Activated B cell treated with CpG ODN at 0.5 μM for 24 hours (primary cell): Measurements from ENCODE around the gene DNTTIP2. TPM values are rescaled to one million over a fixed set of nuclear protein-coding genes. Genes with fewer than 3 reads are reported as not detected.
"Not testable (repeated sequence)": the region's sequence is repeated elsewhere in the genome, so short reads cannot be mapped to it uniquely, and the experiment has no call there.

Experiments
- ATAC-seq: fragments of 200-7000 bp; cut with Tn5 transposase; one replicate; pipeline ENCODE4 v1.10.0; 2021; ENCODE audit warnings: low read depth, mild to moderate bottlenecking, moderate library complexity
- CTCF ChIA-PET: fragments of 350-600 bp; sonication (Branson Sonifier 250); formaldehyde crosslinking; loops from one replicate; lab custom pipeline; 2021; ENCODE audit warnings: antibody characterized with exemption; lab: Charles Lee
- POLR2A ChIA-PET: fragments of 350-600 bp; sonication (Branson Sonifier 250); formaldehyde crosslinking; loops from one replicate; lab custom pipeline; 2021; ENCODE audit warnings: antibody characterized with exemption; lab: Charles Lee
- DNase-seq: peaks from one replicate; pipeline ENCODE4 v3.0.0; 2022
- H3K27ac Mint-ChIP-seq: one replicate; pipeline ENCODE4 v1.8.0; 2020; ENCODE audit warnings: mixed read lengths
- H3K27me3 Mint-ChIP-seq: one replicate; pipeline ENCODE4 v1.8.0; 2021; ENCODE audit warnings: mixed read lengths
- H3K36me3 Mint-ChIP-seq: one replicate; pipeline ENCODE4 v1.8.0; 2021; ENCODE audit warnings: low read depth, mixed read lengths
- H3K4me1 Mint-ChIP-seq: one replicate; pipeline ENCODE4 v1.8.0; 2021; ENCODE audit warnings: mixed read lengths
- H3K4me3 Mint-ChIP-seq: one replicate; pipeline ENCODE4 v1.8.0; 2020; ENCODE audit warnings: mild to moderate bottlenecking, mixed read lengths
- H3K9me3 Mint-ChIP-seq: one replicate; pipeline ENCODE4 v1.8.0; 2020; ENCODE audit warnings: mixed read lengths
- CTCF ChIP-seq: fragments of 200-600 bp; IDR thresholded peaks from one replicate; pipeline ENCODE4 v1.8.0; 2022; ENCODE audit warnings: antibody characterized with exemption, mild to moderate bottlenecking
- intact Hi-C: fragments of 100-400 bp; cut with micrococcal nuclease; formaldehyde crosslinking; loops from one replicate; pipeline ENCODE4 v1.15.1; 2024
- total RNA-seq: library from RNA; stranded (reverse); gene quantifications from 2 replicates; pipeline ENCODE4 v1.2.3, GENCODE V29; 2022

The DNTTIP2 gene
- 65.6 and 69.7 TPM in 2 replicates for total RNA-seq

- no peak for TF ChIP-seq CTCF
- H3K36me3 Mint-ChIP-seq = peaks cover 47% of the 10 kb centered on the region
- ChIA-PET POLR2A (interaction anchor here (0.6 to 3.0 kb wide), 15 partner anchors 9 to 799 kb away, joined by 3 to 25 read pairs (median 5); partner anchors contain the start of genes CCDC18, DR1, GCLM and TMED5), CTCF (interaction anchor here (0.7 to 1.5 kb wide), 3 partner anchors 31 to 36 kb away, joined by 3 to 8 read pairs (median 4); partner anchors contain the start of gene GCLM)
- intact Hi-C loops = loop anchor here (1.0 to 10.0 kb wide), 4 partner anchors 30 to 1044 kb away; partner anchors contain the start of genes GCLM and RPL5
- peak within 1 kb of the TSS; percentile 96 for H3K4me3 Mint-ChIP-seq
- peaks cover 48% of the 10 kb centered on the region for H3K4me1 Mint-ChIP-seq
- H3K27me3 Mint-ChIP-seq = no peaks in the 10 kb centered on the region
- ATAC-seq = peak; percentile 91
- H3K9me3 Mint-ChIP-seq = no peaks in the 10 kb centered on the region
- peak; percentile 77 for DNase-seq
- peak within 1 kb of the TSS; percentile 97 for H3K27ac Mint-ChIP-seq
These were observed at the start of gene DNTTIP2 for GRCh38 chr1:93878889-93879586. Gene DNTTIP2 (minus strand): TSS chr1:93879206. CDS start chr1:93879148, 58 bp downstream.

- no peak overlapping the region for H3K4me3 Mint-ChIP-seq
- CTCF ChIA-PET = no interaction called here
These were observed 46.2 kb upstream of the DNTTIP2 start for GRCh38 chr1:93925206-93925605.

DNA sequence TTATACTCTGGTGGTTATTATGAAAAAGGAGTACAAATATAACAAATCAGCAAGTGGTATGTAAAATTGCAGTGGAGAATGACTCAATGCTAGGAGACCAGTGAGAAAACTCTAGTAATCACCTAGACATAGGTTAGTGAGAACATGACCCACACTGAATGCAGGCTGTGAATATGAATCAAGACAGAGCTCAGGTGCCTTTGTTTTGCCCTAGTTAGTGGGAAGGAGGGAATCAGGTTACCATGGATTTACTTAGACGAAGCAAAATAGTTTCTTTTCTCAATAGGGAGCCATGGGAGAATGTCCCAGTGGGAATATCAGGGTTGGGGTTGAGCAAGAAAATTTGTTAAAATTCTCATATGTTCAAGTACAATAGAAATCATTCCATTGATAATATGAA lies 40.8 kb upstream of the DNTTIP2 start:
- Mint-ChIP-seq H3K27me3 (peaks cover 8% of the 10 kb centered on the region), H3K27ac (no peak overlapping the region), H3K4me1 (no peaks in the 10 kb centered on the region), H3K36me3 (no peaks in the 10 kb centered on the region), H3K9me3 (no peaks in the 10 kb centered on the region), H3K4me3 (no peak overlapping the region)
- TF ChIP-seq CTCF = no peak
- ATAC-seq (no peak), DNase-seq (no peak)
- ChIA-PET POLR2A (no interaction called here), CTCF (no interaction called here)
- intact Hi-C loops = no loop called here

More at GRCh38 chr1:93925206-93925605, 46.2 kb upstream of the DNTTIP2 start:
- DNase-seq = no peak
- peaks cover 15% of the 10 kb centered on the region for H3K27me3 Mint-ChIP-seq
- intact Hi-C loops = no loop called here
- H3K9me3 Mint-ChIP-seq = peaks cover 25% of the 10 kb centered on the region
- TF ChIP-seq CTCF = no peak
- no peak overlapping the region for H3K27ac Mint-ChIP-seq
- POLR2A ChIA-PET = no interaction called here
- ATAC-seq = no peak
- no peaks in the 10 kb centered on the region for H3K4me1 Mint-ChIP-seq
- no peaks in the 10 kb centered on the region for H3K36me3 Mint-ChIP-seq

- Mint-ChIP-seq H3K27me3 (peaks cover 4% of the 10 kb centered on the region), H3K27ac (no peak overlapping the region), H3K36me3 (no peaks in the 10 kb centered on the region), H3K4me1 (no peaks in the 10 kb centered on the region), H3K9me3 (no peaks in the 10 kb centered on the region), H3K4me3 (no peak overlapping the region)
- ChIA-PET POLR2A (no interaction called here), CTCF (no interaction called here)
- intact Hi-C loops = no loop called here
- no peak for DNase-seq
- ATAC-seq = no peak
- no peak for TF ChIP-seq CTCF
These were observed 38.3 kb upstream of the DNTTIP2 start for GRCh38 chr1:93917302-93917701.

- intact Hi-C loops, H3K27ac Mint-ChIP-seq, H3K4me3 Mint-ChIP-seq, DNase-seq, H3K9me3 Mint-ChIP-seq, ATAC-seq, H3K36me3 Mint-ChIP-seq, H3K27me3 Mint-ChIP-seq, POLR2A ChIA-PET: not testable (repeated sequence)
- peaks cover 19% of the 10 kb centered on the region for H3K4me1 Mint-ChIP-seq
- CTCF ChIA-PET = interaction anchor here (1.1 to 2.1 kb wide), 3 partner anchors 32 to 606 kb away, joined by 3 to 8 read pairs (median 4); partner anchors contain the start of gene DNTTIP2
These were observed 31.9 kb upstream of the DNTTIP2 start for GRCh38 chr1:93910880-93911279.
